Heart left ventricle (tissue), 13 donors: ENCODE data around the gene FABP6.

ENCODE experiments used
- POLR2A ChIP-seq, 2 donors: fragments of 450-650 bp; IDR thresholded peaks; one replicate each; pipeline ENCODE4 v1.6.1; 2017; ENCODE audit warnings: antibody characterized with exemption in 2 of 2, mild to moderate bottlenecking in 2 of 2, moderate library complexity in 2 of 2
- TF ChIP-seq, protein P1 (sequence below), 12 donors: fragments of 200-600 bp; sonication (generic) in 4 of 12; IDR thresholded peaks; one replicate each; pipeline versions ENCODE4 v1.5.0 to v1.8.0; 2018 to 2022; ENCODE audit warnings: antibody characterized with exemption in 12 of 12, mild to moderate bottlenecking in 5 of 12
- donor health status: ischemic (EF 13 %, LVEDD 7.1; RV severe dilation, severe dysfunction).
- donor health status: DM: no; HTN: yes; CAD: no.
- donor health status: DM: no; HTN: no; CAD: no.
- donor health status: ischemic (EF 25% LVEDD 6.9; RV normal size, moderate dysfunction).
- donor health status: ischemic (EF 25% LVEDD 5.7; RV mildly dilated, moderate dysfunction).
- donor health status: ischemic (EF 35%, LVEDD 5.7; RV mildly dilated, moderate dysfunction).
- donor health status: nonischemic (EF 11% LVEDD 7.7; RV severe dilation, severe dysfunction).
- donor health status: DM: yes; HTN: yes; CAD: no.
- donor health status: PGD.
- donor health status: ischemic (EF 29% LVEDD 5.4; RV normal size, mild dysfunction).
- donor health status: nonischemic (EF 23%, LVEDD 6.1; RV moderate dilation, normal function).

DNA sequence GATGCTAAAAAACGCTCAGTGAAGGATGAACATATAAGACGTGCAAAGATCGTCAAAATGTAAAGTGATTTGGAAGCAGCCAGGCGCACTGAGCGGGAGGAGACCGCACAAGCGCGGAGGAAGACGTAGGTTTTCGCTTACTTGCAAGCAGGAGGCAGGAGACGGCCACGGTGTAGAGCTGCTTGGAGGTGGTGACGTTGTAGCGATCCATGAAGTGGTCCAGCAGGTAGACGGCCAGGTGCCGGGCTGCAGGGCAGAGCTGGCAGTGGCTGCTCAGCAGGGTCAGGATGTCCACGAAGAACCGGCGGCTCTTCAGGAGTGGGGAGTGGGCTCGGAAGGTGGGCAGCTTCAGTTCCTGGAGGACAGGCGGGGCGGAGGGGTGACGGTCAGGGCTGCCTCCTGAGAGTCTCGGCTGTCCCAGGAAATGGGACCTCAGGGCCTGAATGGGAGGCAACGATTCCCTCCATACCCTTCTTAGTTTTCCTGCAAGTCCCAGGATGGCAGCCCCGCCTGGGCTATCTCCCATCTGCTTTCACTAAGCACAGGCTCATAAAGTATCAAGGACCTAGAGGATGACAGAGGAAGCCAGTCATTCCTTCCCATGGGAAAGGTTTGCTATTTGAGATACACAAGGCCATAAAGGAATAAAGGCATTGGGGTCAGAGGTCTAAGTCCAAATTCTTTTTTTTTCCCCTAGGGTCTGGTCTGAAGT lies 51.2 kb downstream of the FABP6 start:
- TF ChIP-seq, protein P1, sequence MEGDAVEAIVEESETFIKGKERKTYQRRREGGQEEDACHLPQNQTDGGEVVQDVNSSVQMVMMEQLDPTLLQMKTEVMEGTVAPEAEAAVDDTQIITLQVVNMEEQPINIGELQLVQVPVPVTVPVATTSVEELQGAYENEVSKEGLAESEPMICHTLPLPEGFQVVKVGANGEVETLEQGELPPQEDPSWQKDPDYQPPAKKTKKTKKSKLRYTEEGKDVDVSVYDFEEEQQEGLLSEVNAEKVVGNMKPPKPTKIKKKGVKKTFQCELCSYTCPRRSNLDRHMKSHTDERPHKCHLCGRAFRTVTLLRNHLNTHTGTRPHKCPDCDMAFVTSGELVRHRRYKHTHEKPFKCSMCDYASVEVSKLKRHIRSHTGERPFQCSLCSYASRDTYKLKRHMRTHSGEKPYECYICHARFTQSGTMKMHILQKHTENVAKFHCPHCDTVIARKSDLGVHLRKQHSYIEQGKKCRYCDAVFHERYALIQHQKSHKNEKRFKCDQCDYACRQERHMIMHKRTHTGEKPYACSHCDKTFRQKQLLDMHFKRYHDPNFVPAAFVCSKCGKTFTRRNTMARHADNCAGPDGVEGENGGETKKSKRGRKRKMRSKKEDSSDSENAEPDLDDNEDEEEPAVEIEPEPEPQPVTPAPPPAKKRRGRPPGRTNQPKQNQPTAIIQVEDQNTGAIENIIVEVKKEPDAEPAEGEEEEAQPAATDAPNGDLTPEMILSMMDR (IDR thresholded peaks at IDR 0.05), result no peak
- no peak for TF ChIP-seq POLR2A (IDR thresholded peaks at IDR 0.05)
